IMR-90 (cell line): Measurements from ENCODE around the gene TMEM163.

Experiments used
- CEBPB ChIP-seq: IDR thresholded peaks from 2 replicates; pipeline ENCODE4 v1.6.1; 2012; ENCODE audit warnings: low read depth, low read length, improper control_type of control experiment
- CHD1 ChIP-seq: IDR thresholded peaks from 2 replicates; pipeline ENCODE4 v1.6.1; 2012; ENCODE audit warnings: low read depth, low read length, improper control_type of control experiment
- ELK1 ChIP-seq: fragments of 150-350 bp; IDR thresholded peaks from 2 replicates; pipeline ENCODE4 v1.6.1; 2016; ENCODE audit warnings: low read depth, mild to moderate bottlenecking, low read length, moderate library complexity, borderline replicate concordance
- MAZ ChIP-seq: IDR thresholded peaks from 2 replicates; pipeline ENCODE4 v1.6.1; 2012; ENCODE audit warnings: low read depth, mild to moderate bottlenecking, low read length, improper control_type of control experiment, moderate library complexity, borderline replicate concordance
- MXI1 ChIP-seq: IDR thresholded peaks from 2 replicates; pipeline ENCODE4 v1.6.1; 2012; ENCODE audit warnings: low read depth, mild to moderate bottlenecking, low read length, moderate library complexity, borderline replicate concordance
- POLR2A ChIP-seq: IDR thresholded peaks from 2 replicates; pipeline ENCODE4 v1.6.1; 2012; ENCODE audit warnings: mild to moderate bottlenecking, low read depth, low read length
- RAD21 ChIP-seq: IDR thresholded peaks from 2 replicates; pipeline ENCODE4 v1.6.1; 2012; ENCODE audit warnings: low read length, improper control_type of control experiment
- RFX5 ChIP-seq: IDR thresholded peaks from 2 replicates; pipeline ENCODE4 v1.8.0; 2012; ENCODE audit warnings: low read depth, mild to moderate bottlenecking, low read length, moderate library complexity
- SMC3 ChIP-seq: fragments of 150-350 bp; IDR thresholded peaks from 2 replicates; pipeline ENCODE4 v1.6.1; 2016; ENCODE audit warnings: low read depth, mild to moderate bottlenecking, antibody characterized with exemption, low read length, moderate library complexity
- TF ChIP-seq, protein P1 (sequence below): conservative IDR thresholded peaks from 2 replicates; pipeline ENCODE4 v1.5.1; 2012; ENCODE audit warnings: mild to moderate bottlenecking, low read depth, low read length, improper control_type of control experiment
- TF ChIP-seq, protein P2 (sequence below): fragments of 150-350 bp; IDR thresholded peaks from 2 replicates; pipeline ENCODE4 v1.6.1; 2017; ENCODE audit warnings: mild to moderate bottlenecking, antibody characterized with exemption, low read length, low read depth

DNA sequence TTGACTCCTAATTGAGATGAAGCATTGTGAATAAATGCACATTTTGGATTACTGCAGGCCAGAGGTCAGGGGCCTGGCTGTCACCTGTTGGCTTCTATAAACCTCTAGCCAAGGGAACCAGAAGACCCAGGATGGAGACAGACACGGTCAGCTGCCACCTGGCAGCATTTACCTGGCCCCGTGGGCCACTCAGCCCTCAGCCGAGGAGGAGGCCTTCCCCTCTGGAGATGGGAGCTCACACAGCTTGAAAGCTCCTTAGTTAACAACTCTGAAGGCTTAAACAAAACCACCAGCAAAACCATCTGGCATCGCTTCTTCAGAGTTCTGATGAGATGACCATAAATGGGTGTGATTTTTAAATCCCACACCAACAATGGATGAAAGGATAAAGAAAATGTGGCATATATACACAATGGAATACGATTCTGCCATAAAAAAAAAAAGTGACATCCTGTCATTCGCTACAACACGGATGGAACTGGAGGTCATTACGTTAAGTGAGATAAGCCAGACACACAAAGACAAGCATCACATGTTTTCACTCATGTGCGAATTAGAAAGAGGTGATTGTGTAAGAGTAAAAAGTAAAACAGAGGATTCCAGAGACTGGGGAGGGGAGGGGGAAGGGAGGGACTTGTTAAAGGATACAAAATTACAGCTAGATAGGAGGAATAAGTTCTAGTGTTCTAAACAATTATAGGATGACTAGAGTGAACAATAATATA lies 218.4 kb downstream of the TMEM163 start:
- TF ChIP-seq POLR2A: no peak
- TF ChIP-seq MXI1: no peak
- TF ChIP-seq RFX5: no peak
- TF ChIP-seq, protein P1, sequence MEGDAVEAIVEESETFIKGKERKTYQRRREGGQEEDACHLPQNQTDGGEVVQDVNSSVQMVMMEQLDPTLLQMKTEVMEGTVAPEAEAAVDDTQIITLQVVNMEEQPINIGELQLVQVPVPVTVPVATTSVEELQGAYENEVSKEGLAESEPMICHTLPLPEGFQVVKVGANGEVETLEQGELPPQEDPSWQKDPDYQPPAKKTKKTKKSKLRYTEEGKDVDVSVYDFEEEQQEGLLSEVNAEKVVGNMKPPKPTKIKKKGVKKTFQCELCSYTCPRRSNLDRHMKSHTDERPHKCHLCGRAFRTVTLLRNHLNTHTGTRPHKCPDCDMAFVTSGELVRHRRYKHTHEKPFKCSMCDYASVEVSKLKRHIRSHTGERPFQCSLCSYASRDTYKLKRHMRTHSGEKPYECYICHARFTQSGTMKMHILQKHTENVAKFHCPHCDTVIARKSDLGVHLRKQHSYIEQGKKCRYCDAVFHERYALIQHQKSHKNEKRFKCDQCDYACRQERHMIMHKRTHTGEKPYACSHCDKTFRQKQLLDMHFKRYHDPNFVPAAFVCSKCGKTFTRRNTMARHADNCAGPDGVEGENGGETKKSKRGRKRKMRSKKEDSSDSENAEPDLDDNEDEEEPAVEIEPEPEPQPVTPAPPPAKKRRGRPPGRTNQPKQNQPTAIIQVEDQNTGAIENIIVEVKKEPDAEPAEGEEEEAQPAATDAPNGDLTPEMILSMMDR: no peak
- no peak for TF ChIP-seq SMC3
- TF ChIP-seq RAD21: no peak
- no peak for TF ChIP-seq CEBPB
- TF ChIP-seq, protein P2, sequence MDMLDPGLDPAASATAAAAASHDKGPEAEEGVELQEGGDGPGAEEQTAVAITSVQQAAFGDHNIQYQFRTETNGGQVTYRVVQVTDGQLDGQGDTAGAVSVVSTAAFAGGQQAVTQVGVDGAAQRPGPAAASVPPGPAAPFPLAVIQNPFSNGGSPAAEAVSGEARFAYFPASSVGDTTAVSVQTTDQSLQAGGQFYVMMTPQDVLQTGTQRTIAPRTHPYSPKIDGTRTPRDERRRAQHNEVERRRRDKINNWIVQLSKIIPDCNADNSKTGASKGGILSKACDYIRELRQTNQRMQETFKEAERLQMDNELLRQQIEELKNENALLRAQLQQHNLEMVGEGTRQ: no peak
- TF ChIP-seq MAZ: no peak
- TF ChIP-seq CHD1: no peak
- no peak for TF ChIP-seq ELK1
